ENCODE results near the gene NEURL3. TPM values are rescaled to one million over a fixed set of nuclear protein-coding genes. Genes with fewer than 3 reads are reported as not detected.

Gene NEURL3
- total and polyA plus RNA-seq, 9 of the 15 experiments (the other 6 are each of a cell fraction or from before 2014, with no cell fraction given), result not detected

DNA sequence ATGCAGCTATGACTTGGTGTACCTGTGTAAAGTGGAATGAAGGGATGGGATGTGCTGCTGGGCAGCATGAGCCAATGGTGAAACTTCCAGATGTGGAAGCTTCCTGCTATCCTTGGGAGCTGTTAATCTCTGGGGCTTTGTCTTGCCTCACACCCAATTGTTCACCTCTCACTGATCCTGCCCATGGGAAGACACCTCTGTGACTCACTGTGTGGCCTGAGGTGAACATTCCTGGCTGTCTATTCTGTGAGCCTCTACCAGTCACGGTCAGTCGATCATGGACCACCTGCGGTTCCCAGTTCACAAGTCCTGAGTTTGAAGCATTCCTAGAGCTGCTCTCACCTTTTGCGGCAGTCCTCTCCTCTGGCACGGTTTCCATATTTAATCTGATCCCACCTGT is 12.1 kb downstream of the NEURL3 start:
- intact Hi-C loops (cut with micrococcal nuclease), result no loop called here
- Histone ChIP-seq H3K9ac (ENCODE audit: insufficient read depth in 1 of 2, low read depth in 2 of 2, low read length in 2 of 2) (no peak overlapping the region), H3K79me2 (ENCODE audit: control insufficient read depth, insufficient read depth, low read length) (no peaks in the 10 kb centered on the region), H3K4me2 (ENCODE audit: insufficient read depth, low read length) (no peak overlapping the region), H3K9me1 (ENCODE audit: control insufficient read depth, insufficient read depth, low read length) (no peaks in the 10 kb centered on the region), H3K27me3 (ENCODE audit: control insufficient read depth in 2 of 2, insufficient read depth in 2 of 2, low read length in 2 of 2) (peaks cover 9 to 22% of the 10 kb centered on the region in 2 experiments; a peak in 4 of 5 replicates), H3K9me3 (replicated peaks; ENCODE audit: control insufficient read depth, insufficient read depth, low read depth, low read length) (no peaks in the 10 kb centered on the region), H4K20me1 (replicated peaks; ENCODE audit: control insufficient read depth, insufficient read depth, low read length) (no peaks in the 10 kb centered on the region), H3K36me3 (ENCODE audit: control insufficient read depth, insufficient read depth, low read length) (no peaks in the 10 kb centered on the region), H3K4me1 (replicated peaks in 1 of 2; ENCODE audit: control insufficient read depth in 2 of 2, insufficient read depth in 2 of 2, low read length in 2 of 2) (no peaks in the 10 kb centered on the region), H2AFZ (ENCODE audit: low read depth, low read length) (no peak overlapping the region), H3K27ac (ENCODE audit: extremely low read depth, low read depth, low read length) (no peak overlapping the region), H3K4me3 (no peak overlapping the region)
- POLR2A ChIA-PET, result interaction anchor here (1.3 kb wide), 1 partner anchor 16 kb away, joined by 3 read pairs; no protein-coding TSS in a partner anchor
- no peak for DNase-seq (ENCODE audit: extremely low read depth in 1 of 4, low spot score in 3 of 4)
- no peak for ATAC-seq
- in situ Hi-C loops (cut with MboI), result no loop called here
- no TSS peak for BruUV-seq (replicated peaks)
- no peak for TF ChIP-seq PHF8 (IDR thresholded peaks at IDR 0.05; ENCODE audit: borderline replicate concordance, low read length)
- TF ChIP-seq NONO (IDR thresholded peaks at IDR 0.05; ENCODE audit: low read depth in 2 of 2, low read length in 1 of 2), result no peak
- no peak for TF ChIP-seq EZH2 (IDR thresholded peaks at IDR 0.05; ENCODE audit: borderline replicate concordance, low read depth, low read length)
- TF ChIP-seq DPF2 (IDR thresholded peaks at IDR 0.05), result no peak
- no peak for TF ChIP-seq ZNF551 (CRISPR knock-in tag; IDR thresholded peaks at IDR 0.05)
- TF ChIP-seq PYGO2 (tag; IDR thresholded peaks at IDR 0.05), result no peak
- TF ChIP-seq ZNF407 (IDR thresholded peaks at IDR 0.05; ENCODE audit: low read depth), result no peak
- TF ChIP-seq, protein P1, sequence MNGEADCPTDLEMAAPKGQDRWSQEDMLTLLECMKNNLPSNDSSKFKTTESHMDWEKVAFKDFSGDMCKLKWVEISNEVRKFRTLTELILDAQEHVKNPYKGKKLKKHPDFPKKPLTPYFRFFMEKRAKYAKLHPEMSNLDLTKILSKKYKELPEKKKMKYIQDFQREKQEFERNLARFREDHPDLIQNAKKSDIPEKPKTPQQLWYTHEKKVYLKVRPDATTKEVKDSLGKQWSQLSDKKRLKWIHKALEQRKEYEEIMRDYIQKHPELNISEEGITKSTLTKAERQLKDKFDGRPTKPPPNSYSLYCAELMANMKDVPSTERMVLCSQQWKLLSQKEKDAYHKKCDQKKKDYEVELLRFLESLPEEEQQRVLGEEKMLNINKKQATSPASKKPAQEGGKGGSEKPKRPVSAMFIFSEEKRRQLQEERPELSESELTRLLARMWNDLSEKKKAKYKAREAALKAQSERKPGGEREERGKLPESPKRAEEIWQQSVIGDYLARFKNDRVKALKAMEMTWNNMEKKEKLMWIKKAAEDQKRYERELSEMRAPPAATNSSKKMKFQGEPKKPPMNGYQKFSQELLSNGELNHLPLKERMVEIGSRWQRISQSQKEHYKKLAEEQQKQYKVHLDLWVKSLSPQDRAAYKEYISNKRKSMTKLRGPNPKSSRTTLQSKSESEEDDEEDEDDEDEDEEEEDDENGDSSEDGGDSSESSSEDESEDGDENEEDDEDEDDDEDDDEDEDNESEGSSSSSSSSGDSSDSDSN (IDR thresholded peaks at IDR 0.05; ENCODE audit: borderline replicate concordance in 1 of 2, low read depth in 2 of 2, low read length in 2 of 2), result no peak
- no peak for TF ChIP-seq ZNF282 (CRISPR knock-in tag; IDR thresholded peaks at IDR 0.05)
- TF ChIP-seq NCOA6 (IDR thresholded peaks at IDR 0.05), result no peak
- no peak for TF ChIP-seq HSF4 (CRISPR knock-in tag; IDR thresholded peaks at IDR 0.05; ENCODE audit: borderline replicate concordance)
- TF ChIP-seq ZNF24 (IDR thresholded peaks at IDR 0.05), result no peak
- no peak for FAIRE-seq
- WGBS (ENCODE audit: insufficient coverage, low coverage, missing lambda C conversion rate), result 13% methylated on average over 5 of the region's 5 CpGs
- CTCF ChIA-PET (ENCODE audit: low intra/inter-chr PET ratio), result no interaction called here

Data from K562 (cell line).